Activated T-cell treated with anti-CD3 and anti-CD28 coated beads for 4 hours (primary cell): ENCODE data around the gene MGA.

Experiments used
- DNase-seq: peaks from one replicate; pipeline ENCODE4 v3.0.0-alpha.2; 2020

MGA gene

DNA sequence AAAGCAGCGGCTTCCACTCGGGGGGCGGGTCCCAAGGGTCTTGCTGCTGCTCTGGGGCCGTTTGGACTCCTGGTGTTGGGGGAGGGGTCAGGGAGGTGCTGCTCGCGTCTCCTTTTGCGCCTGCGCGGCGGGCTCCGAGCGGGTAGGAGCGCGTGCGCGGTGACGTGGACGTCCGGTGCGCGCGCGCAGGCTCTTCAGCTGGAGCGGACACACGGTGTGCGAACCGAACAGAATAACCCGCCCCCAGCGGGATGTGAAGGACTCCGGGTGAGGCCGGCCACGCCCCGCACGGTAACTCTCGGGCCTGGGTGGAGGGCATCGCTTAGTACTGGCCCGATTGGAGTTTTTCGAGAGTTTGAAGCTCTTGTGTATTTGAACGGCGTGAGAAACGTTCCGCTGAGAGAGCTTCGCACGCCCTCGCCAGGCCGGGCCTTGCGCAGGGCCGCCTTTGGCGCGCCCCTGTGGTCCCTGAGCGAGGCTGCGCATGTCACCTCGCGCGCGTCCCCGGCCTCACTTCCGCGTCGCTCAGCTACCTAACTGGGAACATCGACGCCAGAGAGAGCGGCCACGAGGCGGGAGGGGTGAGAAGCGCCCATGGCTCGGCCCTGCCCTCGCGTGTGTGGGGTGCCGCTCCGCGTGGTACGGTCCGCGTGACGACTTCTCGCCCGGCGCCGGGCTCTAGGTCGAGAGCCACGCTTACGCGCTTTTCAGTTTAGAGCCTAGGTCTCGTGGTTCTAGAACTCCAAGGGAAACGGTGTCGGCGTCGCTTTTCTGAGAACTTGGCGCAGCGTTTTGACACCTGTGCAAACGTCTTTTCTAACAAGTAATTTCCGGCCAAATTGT, at the start of gene MGA:
MGA (plus strand) TSS at position 171 of the 843 bp plus-strand sequence.
- DNase-seq = peak; percentile 85

DNA sequence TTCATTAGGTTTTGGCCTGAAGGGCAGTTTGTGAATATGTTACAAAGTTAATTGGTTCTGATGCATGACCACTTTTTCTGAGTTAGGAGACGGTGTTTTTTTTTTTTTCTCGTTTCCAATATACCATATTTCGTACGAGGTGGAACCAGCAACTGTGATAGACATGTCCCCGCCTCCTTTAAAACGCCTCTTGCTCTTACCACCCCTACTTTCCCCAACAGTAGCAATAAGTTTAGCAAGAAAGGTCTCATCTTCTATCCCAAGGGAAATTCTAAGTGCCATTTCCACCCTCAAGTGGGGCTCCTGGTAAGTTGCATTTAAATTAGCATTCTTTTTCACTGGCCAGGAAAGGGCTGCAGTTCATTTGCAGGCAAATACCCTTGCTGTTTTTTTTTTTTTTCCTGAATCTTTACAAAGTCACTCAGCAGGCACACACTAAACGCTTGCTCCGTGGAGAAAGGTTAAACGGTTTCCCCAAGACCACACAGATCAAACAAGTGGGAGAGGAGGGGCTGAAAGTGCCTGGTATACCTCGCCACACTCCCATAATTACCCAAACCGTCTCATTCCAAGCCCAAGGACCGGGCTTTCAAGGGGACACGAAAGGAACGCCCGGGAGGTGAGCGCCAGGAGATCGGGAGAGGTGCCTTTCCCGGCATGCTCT, 39.5 kb upstream of the MGA start:
- no peak for DNase-seq

DNA sequence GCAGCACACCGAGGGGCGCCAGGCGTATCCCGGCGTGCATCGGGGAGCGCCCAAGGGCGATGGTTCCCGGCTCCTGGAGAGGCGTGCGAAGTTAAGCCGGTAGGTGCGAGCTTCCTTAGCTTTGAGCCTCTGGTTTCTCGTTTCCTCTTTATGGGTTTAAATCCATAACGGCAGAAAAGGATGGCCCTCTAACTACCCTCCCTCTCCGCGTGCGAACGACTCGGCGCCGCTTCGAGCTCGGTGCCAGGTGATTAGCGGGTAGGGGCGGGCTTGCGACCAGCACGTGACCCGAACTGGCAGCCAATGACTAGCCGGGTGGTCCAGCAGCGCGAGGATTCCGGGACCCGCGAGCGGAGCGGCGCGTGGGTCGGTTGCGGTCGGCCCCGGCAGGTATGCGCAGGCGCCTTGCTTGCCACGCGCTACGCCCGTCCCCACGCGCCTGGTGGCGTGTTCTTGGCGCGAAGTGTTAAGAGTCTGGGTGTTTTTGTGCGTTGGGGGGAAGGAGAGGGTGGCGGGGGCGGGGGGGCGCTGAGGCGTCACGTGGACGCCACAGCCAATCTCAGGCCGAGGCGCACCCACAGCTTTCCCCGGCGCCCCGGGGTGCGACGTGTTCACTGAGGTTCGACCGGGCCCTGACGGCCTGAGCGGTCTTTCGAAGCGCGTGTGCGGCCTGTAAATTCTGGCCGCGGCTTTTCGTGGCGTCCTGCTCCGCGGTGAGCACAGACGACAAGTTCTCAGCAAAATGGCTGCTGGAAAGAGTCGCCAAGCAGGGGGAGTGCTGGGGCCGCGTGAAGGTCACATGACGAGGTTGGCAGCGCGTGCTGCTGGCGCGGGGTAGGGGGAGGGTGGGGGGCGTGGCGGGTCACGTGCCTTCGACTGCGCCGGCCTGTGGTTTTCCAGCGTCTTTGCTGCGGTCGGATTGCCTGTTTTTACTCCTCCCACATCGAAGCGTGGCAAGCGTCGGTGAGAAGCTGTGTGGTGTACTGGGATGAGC, 38.7 kb upstream of the MGA start:
- DNase-seq = peak; percentile 79

DNA sequence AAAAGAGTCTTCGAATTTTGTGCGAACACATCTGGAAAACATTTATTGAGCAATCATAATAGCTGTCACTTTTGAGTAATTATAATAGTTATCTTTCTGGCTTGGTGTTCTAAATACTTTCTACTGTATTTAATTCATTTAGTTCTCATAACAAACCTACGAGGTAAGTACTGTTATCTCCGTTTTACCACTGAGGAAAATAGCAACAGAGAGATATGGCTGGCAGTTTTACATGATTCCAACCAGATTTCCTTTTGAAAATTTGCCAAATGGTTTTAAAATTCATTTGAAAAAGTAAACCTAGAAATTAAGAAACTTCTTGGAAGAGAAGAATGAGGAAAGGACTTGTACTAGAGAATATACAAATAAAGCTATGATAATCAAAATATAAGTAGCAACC, 37.3 kb upstream of the MGA start:
- DNase-seq = no peak

DNA sequence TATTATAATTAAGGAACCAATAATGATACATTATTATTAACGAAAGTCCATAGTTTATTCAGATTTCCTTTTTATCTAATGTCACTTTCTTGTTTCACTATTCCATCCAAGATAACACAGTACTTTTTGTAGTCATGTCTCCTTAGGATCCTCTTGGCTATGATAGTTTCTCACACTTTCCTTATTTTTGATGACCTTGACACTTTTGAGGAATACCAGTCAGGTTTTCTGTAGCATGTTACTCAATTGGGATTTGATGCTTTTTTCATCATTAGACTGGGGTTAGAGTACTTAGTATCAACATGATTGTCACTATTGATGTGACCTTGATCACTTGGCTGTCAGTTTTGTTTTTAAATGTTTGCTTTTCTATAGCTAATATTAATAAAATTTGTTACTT, 33.0 kb upstream of the MGA start:
- DNase-seq = no peak

DNA sequence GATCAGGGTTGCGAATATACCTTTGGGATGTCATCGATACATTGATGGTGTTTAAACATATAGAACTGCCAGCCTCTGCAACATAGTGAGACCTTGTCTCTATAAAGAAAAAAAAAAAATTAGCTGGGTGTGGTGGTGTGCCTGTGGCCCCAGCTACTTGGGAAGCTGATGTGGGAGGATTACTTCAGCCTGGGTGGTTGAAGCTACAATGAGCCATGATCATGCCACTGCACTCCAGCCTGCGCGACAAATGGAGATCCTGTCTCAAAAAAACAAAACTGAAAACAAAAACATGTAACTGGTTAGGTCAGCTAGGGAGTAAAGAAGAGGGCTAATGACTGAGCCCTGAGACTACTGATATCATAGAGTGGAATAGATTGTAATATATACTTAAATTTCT, 30.7 kb upstream of the MGA start:
- no peak for DNase-seq

DNA sequence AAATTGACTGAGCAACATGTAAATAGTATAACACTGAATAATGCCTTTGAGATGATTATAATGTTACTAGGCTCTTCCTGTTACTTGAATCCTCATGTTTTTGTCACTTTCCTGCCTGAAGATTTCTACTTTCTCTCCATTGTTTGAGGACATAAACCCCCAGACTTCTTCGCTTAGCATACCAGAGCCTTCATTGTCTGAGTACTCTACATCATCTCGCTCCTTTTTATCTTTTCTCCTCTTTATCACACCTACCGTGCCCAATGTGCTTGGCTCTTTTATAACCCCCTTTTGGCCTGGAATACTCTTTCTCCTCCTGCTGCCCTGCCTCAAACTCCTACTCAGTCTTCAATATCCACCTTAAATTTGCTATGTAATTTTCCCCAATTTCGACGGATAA, 30.3 kb upstream of the MGA start:
- no peak for DNase-seq

DNA sequence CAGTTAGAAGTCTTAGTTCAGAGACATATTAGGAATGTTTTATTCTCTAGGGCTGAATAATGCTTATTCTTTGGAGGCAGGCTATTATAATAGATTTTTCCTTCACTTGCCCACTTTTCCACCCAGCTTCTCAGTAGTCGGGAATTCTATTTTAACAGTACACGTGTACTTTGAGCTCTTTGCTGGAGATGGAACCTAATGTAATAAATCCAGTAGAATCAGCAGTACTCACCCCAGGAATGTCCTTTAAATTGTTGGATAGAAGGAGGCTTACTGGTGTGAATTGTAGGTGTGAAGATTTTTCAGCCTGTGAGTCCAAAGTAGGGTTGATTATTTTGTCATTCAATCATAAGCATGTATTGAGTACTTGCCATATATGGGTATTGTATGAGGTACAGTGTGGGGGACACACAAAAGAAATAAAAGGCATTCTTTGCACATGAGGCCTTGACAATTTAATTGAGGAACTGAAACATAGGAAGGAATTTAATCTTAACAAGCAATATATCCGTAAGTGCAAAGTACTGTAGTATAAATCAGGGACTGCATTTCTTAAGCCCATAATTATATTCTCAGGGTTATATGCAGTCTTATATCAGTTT, 29.5 kb upstream of the MGA start:
- DNase-seq = no peak

DNA sequence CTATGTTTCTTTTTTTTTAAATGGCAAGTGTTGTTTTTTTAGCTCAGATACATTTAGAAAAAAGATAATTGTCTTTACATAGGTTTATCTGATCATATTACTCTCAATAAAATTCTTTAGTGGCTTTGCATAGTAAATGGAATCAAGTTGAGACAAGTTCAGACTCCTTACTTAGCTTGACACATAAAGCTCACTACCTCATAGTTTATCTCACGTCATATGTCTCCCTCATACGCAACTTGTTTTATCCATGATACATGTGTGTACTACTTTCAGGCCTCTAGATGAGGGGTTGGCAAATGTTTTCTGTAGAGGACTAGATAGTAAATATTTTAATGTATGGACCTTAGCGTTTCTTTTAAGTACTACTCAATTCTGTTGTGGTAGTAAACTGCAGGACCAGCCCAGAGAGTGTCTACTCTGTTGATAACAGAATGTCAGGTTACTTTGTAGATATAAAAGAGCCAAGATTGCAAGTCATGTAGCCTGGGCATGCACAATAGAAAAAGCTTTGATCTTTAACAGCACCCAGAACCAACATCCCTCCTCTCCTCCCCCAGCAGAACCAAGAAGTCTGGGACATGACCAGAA, 28.2 kb upstream of the MGA start:
- DNase-seq = no peak

DNA sequence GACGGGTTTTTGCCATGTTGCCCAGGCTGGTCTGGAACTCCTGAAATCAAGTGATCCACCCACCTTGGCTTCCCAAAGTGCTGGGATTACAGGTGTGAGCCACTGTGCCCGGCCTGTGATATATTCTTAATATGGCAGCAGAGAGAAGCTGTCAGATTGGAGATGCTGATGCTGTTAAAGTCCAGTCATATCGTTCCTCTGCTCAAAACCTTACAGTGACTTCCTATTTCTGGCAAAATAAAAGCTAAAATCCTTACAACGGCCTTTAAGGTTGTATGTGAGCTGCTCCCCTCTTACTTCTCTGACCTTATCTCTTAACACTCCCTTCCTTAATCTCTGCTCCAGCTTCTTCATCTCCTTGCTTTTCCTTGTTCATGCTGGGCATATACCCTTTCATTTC, 26.6 kb upstream of the MGA start:
- no peak for DNase-seq

DNA sequence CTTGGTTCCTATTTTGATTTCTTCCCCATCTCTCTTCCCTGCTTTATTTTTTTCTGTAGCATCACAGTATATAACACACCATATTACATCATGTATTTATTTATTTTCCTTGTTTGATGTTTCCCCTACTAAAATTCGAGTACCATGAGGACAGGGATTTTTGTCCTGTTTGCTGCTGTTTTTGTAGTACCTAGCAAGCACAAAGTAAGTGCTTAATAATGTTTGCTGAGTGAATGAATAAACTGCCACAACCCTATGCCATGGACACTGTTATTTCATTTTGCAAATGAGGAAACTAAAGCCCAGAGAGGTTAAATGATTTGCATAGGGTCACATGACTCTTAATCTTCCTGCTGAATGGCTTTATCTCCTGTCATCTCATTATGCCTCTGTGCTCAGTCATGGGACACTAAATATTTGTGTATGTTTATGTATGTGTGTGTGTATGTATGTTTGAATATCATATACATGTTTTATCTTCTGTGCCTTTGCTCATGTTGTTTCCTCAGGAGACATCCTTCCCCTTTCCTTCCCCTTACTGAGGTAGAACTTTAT, 26.1 kb upstream of the MGA start:
- no peak for DNase-seq

DNA sequence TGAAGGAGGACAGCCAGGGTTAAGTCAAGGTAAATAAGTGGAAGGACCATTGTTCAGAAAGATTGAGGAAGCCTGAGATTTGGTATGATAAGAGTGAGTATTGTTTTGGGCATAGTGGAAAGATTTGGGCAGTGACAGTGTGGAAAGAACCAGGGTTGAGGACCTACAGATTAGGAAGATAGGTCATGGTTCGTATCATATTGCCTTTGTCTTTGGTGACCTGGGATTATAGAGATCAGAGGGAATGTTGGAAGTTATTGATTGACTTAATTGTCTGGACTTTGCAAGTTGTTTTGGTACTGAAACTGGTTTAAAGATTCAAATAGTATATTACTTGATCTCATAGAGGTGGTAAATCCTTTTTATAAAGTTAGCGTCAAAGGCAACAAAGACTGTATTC, 23.1 kb upstream of the MGA start:
- no peak for DNase-seq

DNA sequence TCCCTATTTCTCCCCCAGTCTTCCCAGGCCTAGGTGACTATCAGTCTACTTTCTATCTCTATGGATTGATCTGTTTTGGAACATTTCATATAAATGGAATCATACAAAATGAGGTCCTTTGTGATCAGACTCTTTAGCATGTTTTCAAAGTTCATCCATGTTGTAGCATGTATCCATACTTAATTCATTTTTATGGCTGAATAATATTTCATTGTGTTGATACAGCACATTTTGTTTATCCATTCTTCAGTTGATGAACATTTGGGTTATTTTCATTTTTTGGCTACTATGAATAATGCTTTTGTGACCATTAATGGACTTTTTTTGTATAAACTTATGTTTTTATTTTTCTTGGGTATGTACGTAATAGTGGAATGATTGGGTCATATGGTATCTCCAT, 19.2 kb upstream of the MGA start:
- no peak for DNase-seq

DNA sequence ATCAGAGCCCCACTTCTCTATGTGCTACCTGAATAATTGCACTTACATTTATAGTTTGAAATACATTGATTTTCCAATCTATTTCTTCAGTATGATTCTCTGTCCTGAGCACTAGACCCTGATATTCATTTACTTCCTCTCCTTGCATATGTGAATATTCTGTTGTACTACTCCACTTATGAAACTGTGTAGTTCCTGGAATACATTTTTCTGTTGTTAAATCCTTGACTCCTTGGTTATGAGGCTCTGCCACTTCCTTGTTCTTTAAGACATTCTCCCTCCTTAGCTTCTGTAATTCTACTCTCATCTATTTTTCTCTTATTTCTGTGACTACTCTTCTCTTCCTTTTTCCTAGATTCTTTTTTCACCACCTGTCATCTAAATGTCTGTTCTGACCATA, 12.9 kb upstream of the MGA start:
- DNase-seq = no peak

DNA sequence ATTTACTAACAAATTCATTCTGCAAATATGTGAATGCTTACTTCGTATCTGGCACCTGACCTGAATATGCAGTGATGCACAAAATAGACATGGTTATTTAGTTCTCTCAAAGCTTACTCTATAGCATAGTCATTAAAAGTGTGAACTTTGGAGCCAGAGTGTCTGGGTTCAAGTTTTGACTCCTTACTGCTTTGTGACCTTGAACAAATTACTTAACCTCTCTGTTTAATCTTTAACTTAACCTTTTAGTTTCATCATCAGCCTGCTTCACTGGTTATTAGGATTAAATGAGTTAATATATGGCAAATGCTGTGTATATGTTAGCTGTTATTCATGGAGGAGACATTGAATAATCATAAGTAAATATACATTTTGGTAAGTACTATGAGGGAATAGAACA, 12.1 kb upstream of the MGA start:
- DNase-seq = no peak

DNA sequence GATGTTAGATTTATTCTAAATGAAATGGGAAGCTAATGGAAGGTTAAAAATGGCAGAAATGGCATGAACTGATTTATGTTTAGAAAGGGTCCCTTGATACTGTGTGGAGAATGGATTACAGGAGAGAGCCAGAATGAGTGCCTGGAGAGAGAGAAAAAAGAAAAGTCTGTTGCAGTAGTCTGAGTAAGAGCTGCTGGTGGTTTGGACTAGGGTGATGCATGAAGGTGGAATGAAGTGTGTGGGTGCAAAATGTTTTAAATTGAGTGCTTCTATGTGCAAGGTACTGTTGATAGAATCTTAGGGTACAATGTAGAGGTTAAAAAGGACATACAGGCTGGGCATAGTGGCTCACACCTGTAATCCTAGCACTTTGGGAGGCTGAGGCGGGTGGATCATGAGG, 11.4 kb upstream of the MGA start:
- no peak for DNase-seq

DNA sequence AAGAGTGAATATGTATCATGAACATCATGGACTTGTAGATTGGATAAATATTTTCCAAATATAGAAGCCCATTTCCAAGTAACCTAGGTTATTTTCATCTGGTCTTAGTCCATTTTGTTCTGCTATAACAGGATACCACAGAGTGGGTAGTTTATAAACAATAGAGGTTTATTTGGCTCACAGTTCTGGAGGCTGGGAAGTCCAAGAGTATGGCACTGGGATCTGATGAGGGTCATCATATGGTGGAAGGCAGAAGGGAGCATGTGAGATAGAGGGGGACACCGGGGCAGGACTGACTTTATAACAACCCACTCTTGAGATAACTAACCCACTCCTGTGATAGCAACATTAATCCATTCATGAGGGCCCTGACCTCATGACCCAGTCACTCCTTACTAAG, 9.4 kb upstream of the MGA start:
- DNase-seq = no peak

DNA sequence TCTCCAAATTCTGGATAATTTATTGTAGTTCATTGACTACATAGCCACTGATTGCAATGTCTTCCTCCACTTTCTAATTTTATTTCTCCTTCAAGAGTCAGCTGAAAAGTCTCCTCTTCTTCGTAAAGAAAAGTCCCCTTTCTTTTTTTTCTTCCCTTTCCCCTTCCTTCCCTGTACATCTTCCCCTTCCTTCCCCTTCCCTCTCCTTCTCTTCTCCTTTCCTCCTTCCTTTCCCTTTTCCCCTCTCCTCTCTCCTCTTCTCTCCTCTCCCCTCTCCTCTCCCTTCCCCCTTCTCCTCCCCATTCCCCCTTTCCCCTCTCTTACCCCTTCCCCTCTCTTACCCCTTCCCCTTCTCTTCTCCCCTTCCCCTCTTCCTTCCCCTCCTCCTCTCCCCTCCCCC, 8.8 kb upstream of the MGA start:
- no peak for DNase-seq

DNA sequence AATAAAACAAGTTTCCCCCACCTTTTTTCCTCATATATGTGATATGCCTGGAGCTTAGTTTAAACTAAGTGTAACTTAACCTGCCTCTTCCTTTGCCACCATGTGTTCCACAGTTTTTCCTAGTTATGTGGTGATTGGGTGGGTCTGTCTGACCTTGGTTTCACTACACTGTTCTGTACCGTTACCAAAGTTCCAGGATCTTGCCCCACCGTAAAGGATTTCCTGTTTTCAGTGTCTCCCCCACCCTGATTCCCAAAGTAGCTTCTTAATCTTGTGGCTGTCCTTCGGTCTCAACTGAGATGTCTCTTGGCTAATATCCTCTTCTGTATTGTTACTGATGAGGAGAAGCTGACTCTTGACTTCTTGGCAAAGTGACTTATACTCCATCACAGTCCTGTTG, 6.4 kb upstream of the MGA start:
- DNase-seq = no peak

DNA sequence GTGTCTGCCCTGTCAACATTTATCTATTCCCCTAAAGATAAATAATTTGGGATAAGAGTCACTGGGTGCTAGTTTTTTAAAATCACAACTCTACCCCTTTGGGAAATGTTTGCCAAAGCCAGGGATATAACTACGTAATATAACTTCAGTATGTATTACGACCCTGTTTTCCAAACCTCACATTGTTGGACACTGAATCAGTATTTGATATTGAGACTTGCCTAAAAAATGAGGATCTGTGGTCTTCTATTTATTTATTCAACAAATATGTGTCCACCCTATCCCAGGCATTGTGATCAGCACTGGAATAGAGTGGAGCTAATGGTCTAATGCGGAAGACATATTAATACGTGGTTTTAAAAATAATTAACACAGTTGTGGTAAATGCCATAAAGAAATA, 4.5 kb upstream of the MGA start:
- no peak for DNase-seq

DNA sequence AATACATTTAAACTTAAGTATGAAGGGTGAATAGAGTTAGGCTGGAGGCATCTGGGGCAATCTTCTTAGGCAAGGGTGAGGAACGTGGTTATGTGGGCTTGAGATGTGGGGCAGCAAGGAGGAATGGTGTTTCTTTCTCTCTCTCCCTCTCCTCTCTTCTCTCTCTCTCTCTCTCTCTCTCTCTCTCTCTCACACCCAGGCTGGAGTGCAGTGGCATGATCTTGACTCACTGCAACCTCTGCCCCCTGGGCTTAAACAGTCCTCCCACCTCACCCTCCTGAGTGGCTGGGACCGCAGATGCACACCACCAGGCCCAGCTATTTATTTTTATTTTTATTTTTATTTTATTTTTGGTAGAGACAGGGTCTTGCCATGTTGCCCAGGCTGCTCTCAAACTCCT, 4.0 kb upstream of the MGA start:
- DNase-seq = no peak

DNA sequence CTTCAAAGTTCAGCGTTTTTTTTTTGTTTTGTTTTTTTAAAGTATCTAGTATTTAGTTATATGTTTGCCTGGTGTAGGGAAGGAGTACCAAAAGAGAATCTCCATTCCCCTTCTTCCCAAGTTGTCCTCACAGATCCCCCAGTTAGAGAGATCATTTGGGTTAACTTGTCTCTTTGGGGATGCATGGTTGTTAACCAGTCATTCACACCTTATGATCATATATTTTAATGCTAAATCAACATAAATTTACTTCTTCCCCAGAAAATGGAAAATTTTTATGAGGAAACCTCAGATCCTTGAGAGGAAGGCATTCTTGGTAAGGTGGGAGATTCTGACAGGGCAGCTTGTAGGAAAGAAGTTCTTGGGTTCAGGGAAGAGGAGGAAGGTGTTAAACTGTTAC, 1.5 kb upstream of the MGA start:
- DNase-seq = no peak
